Measurements from ENCODE around the gene EVC. TPM values are rescaled to one million over a fixed set of nuclear protein-coding genes. Genes with fewer than 3 reads are reported as not detected.

EVC gene
- total RNA-seq, 2 donors from 2014 or later, result 25.5 to 29.0 TPM

DNA sequence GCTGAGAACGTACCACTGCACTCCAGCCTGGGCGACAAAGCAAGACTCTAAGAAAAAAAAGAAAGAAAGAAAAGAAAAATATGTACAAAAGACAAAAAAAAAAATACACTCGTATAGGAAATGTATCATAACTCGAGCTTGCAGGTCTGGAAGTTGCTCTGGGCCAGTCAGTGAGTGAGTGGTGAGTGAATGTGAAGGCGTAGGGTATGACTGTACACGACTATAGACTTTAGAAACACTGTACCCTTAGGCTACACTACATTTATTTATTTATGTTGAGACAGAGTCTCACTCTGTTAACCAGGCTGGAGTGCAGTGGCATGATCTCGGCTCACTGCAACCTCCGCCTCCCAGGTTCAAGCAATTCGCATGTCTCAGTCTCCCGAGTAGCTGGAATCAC lies 32.0 kb upstream of the EVC start:
- Histone ChIP-seq H3K27me3 (ENCODE audit: control insufficient read depth, insufficient read depth, low read length, poor library complexity, severe bottlenecking) (no peaks in the 10 kb centered on the region), H3K36me3 (ENCODE audit: control insufficient read depth, insufficient read depth, low read length) (no peaks in the 10 kb centered on the region), H3K27ac (ENCODE audit: low read depth, low read length) (no peak overlapping the region), H3K9me3 (ENCODE audit: control insufficient read depth, low read length) (no peaks in the 10 kb centered on the region), H3K4me1 (ENCODE audit: control insufficient read depth, insufficient read depth, low read length) (no peaks in the 10 kb centered on the region), H3K4me3 (ENCODE audit: low read length) (no peak overlapping the region), H3K9ac (ENCODE audit: extremely low read depth, low read length, poor library complexity, severe bottlenecking) (no peak overlapping the region)
- Mint-ChIP-seq H3K4me1 (peaks cover 12% of the 10 kb centered on the region), H3K27me3 (ENCODE audit: insufficient read depth) (no peaks in the 10 kb centered on the region), H3K4me3 (no peak overlapping the region), H3K27ac (no peak overlapping the region), H3K36me3 (ENCODE audit: low read depth) (peaks cover 28% of the 10 kb centered on the region), H3K9me3 (no peaks in the 10 kb centered on the region)
- no peak for DNase-seq
- TF ChIP-seq, protein P1, sequence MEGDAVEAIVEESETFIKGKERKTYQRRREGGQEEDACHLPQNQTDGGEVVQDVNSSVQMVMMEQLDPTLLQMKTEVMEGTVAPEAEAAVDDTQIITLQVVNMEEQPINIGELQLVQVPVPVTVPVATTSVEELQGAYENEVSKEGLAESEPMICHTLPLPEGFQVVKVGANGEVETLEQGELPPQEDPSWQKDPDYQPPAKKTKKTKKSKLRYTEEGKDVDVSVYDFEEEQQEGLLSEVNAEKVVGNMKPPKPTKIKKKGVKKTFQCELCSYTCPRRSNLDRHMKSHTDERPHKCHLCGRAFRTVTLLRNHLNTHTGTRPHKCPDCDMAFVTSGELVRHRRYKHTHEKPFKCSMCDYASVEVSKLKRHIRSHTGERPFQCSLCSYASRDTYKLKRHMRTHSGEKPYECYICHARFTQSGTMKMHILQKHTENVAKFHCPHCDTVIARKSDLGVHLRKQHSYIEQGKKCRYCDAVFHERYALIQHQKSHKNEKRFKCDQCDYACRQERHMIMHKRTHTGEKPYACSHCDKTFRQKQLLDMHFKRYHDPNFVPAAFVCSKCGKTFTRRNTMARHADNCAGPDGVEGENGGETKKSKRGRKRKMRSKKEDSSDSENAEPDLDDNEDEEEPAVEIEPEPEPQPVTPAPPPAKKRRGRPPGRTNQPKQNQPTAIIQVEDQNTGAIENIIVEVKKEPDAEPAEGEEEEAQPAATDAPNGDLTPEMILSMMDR (conservative IDR thresholded peaks at IDR 0.05), result no peak
- WGBS, 2 experiments (ENCODE audit: insufficient coverage in 1 of 2, insufficient read length in 1 of 2), result 93 to 96% methylated on average over 4 to 10 of the region's 10 CpGs

DNA sequence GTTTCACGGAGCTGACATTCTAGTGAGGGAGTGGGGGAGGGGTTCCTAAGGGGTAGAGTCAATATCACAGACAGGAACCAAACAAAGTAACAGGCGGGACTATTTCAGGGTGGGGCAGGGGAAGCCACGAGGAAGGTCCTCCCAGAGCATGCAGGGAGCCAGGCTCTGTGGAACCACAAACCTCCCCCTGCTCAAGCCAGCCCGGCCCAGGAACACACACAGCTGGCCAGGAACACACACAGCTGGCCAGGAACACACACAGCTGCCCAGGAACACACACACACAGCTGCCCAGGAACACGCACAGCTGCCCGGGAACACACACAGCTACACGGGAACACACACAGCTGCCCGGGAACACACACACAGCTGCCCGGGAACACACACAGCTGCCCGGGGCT lies 27.4 kb upstream of the EVC start:
- Mint-ChIP-seq H3K27me3 (ENCODE audit: insufficient read depth) (no peaks in the 10 kb centered on the region), H3K4me1 (peaks cover 8% of the 10 kb centered on the region), H3K4me3 (no peak overlapping the region), H3K27ac (no peak overlapping the region), H3K9me3 (no peaks in the 10 kb centered on the region), H3K36me3 (ENCODE audit: low read depth) (peaks cover 54% of the 10 kb centered on the region)
- Histone ChIP-seq H3K4me1 (ENCODE audit: control insufficient read depth, insufficient read depth, low read length) (no peaks in the 10 kb centered on the region), H3K9ac (ENCODE audit: extremely low read depth, low read length, poor library complexity, severe bottlenecking) (no peak overlapping the region), H3K9me3 (ENCODE audit: control insufficient read depth, low read length) (peaks cover 9% of the 10 kb centered on the region), H3K4me3 (ENCODE audit: low read length) (no peak overlapping the region), H3K27ac (ENCODE audit: low read depth, low read length) (no peak overlapping the region), H3K36me3 (ENCODE audit: control insufficient read depth, insufficient read depth, low read length) (peaks cover 15% of the 10 kb centered on the region), H3K27me3 (ENCODE audit: control insufficient read depth, insufficient read depth, low read length, poor library complexity, severe bottlenecking) (no peaks in the 10 kb centered on the region)
- WGBS, 2 experiments (ENCODE audit: insufficient coverage in 1 of 2, insufficient read length in 1 of 2), result 82 to 83% methylated on average over 6 to 10 of the region's 10 CpGs
- TF ChIP-seq, protein P1 (conservative IDR thresholded peaks at IDR 0.05), result no peak
- DNase-seq, result no peak

DNA sequence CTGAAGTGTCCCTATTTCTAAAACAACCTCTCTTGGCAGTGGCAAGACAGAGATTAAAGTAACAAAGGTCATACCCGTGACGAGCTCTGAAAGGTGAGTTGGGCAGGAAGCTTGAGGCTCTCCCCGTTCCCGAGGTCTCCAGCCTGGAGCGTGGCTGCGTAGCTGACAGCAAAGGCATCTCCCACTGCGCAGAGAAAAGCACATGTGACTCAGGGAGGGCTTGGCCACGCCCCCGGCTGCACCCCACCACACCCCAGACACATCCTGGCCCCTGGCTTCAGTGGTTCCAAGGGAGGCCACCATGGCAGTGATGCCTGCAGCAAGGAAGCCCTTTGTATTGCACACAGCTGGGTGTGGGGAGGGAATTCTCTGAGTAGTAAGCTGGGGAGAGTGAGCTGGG lies 25.7 kb upstream of the EVC start:
- DNase-seq, result no peak
- no peak overlapping the region for H3K27ac Mint-ChIP-seq
- H3K27me3 Mint-ChIP-seq (ENCODE audit: insufficient read depth), result no peaks in the 10 kb centered on the region
- no peak overlapping the region for H3K27ac ChIP-seq (ENCODE audit: low read depth, low read length)
- peaks cover 9% of the 10 kb centered on the region for H3K9me3 ChIP-seq (ENCODE audit: control insufficient read depth, low read length)
- H3K36me3 ChIP-seq (ENCODE audit: control insufficient read depth, insufficient read depth, low read length), result peaks cover 18% of the 10 kb centered on the region
- H3K9me3 Mint-ChIP-seq, result no peaks in the 10 kb centered on the region
- TF ChIP-seq, protein P1 (conservative IDR thresholded peaks at IDR 0.05), result no peak
- no peaks in the 10 kb centered on the region for H3K27me3 ChIP-seq (ENCODE audit: control insufficient read depth, insufficient read depth, low read length, poor library complexity, severe bottlenecking)
- H3K4me3 ChIP-seq (ENCODE audit: low read length), result no peak overlapping the region
- no peak overlapping the region for H3K4me3 Mint-ChIP-seq
- peaks cover 8% of the 10 kb centered on the region for H3K4me1 Mint-ChIP-seq
- peaks cover 66% of the 10 kb centered on the region for H3K36me3 Mint-ChIP-seq (ENCODE audit: low read depth)
- H3K4me1 ChIP-seq (ENCODE audit: control insufficient read depth, insufficient read depth, low read length), result peaks cover 4% of the 10 kb centered on the region
- WGBS, 2 experiments (ENCODE audit: insufficient coverage in 1 of 2, insufficient read length in 1 of 2), result 92 to 99% methylated on average over 7 to 9 of the region's 9 CpGs
- no peak overlapping the region for H3K9ac ChIP-seq (ENCODE audit: extremely low read depth, low read length, poor library complexity, severe bottlenecking)
